HepG2 (cell line): ENCODE results near the gene CCDC82. TPM values are rescaled to one million over a fixed set of nuclear protein-coding genes. Genes with fewer than 3 reads are reported as not detected.

Experiments
- BCL6 ChIP-seq: IDR thresholded peaks from 2 replicates; pipeline ENCODE4 v1.6.1; 2016; ENCODE audit warnings: missing genetic modification reagents, missing compliant biosample characterization
- DMAP1 ChIP-seq: IDR thresholded peaks from 2 replicates; pipeline ENCODE4 v1.6.1; 2016
- FOSL2 ChIP-seq: sonication (generic); formaldehyde crosslinking; IDR thresholded peaks from 2 replicates; pipeline ENCODE4 v1.4.0; 2020; ENCODE audit warnings: missing genetic modification reagents
- GTF2F1 ChIP-seq: fragments of 150-350 bp; IDR thresholded peaks from 2 replicates; pipeline ENCODE4 v1.6.1; 2014; ENCODE audit warnings: low read length
- HDAC6 ChIP-seq: fragments of 200-600 bp; sonication (generic); IDR thresholded peaks from 2 replicates; pipeline ENCODE4 v1.7.0; 2017; ENCODE audit warnings: mild to moderate bottlenecking, antibody characterized with exemption, low read length, low read depth
- KLF9 ChIP-seq: IDR thresholded peaks from 2 replicates; pipeline ENCODE4 v1.6.1; 2016; ENCODE audit warnings: low read depth
- MAX ChIP-seq: IDR thresholded peaks from 2 replicates; pipeline ENCODE4 v1.6.1; 2012; ENCODE audit warnings: inconsistent platforms
- SIX4 ChIP-seq: sonication (generic); formaldehyde crosslinking; IDR thresholded peaks from 2 replicates; pipeline ENCODE4 v1.4.0; 2020; ENCODE audit warnings: missing genetic modification reagents
- SP1 ChIP-seq, 2 experiments: fragments of 450-650 bp in 1 of 2; sonication (generic) in 1 of 2; formaldehyde crosslinking in 1 of 2; IDR thresholded peaks; 2 replicates each; pipeline versions ENCODE4 v1.4.0 to v1.6.1; 2016 to 2020; ENCODE audit warnings: missing genetic modification reagents in 1 of 2
- SRSF1 ChIP-seq: fragments of 200-400 bp; formaldehyde crosslinking; optimal IDR thresholded peaks from 2 replicates; pipeline ENCODE3; 2017; ENCODE audit warnings: mild to moderate bottlenecking, low read depth, low read length, moderate library complexity
- TBX2 ChIP-seq: sonication (generic); formaldehyde crosslinking; IDR thresholded peaks from 2 replicates; pipeline ENCODE4 v1.5.0; 2020; ENCODE audit warnings: missing genetic modification reagents, mild to moderate bottlenecking, borderline replicate concordance
- ZBTB20 ChIP-seq: sonication (generic); formaldehyde crosslinking; IDR thresholded peaks from 2 replicates; pipeline ENCODE4 v1.8.1; 2023; ENCODE audit warnings: missing genetic modification reagents, low read depth, mild to moderate bottlenecking, borderline replicate concordance
- ZFP36L1 ChIP-seq: sonication (generic); formaldehyde crosslinking; IDR thresholded peaks from 2 replicates; pipeline ENCODE4 v1.8.0; 2022; ENCODE audit warnings: mild to moderate bottlenecking, missing genetic modification reagents, moderate library complexity
- ZFP91 ChIP-seq: sonication (generic); formaldehyde crosslinking; IDR thresholded peaks from 2 replicates; pipeline ENCODE4 v1.9.0; 2022; ENCODE audit warnings: missing genetic modification reagents, mild to moderate bottlenecking, borderline replicate concordance
- ZNF569 ChIP-seq: sonication (generic); formaldehyde crosslinking; IDR thresholded peaks from 2 replicates; pipeline ENCODE4 v1.5.0; 2020; ENCODE audit warnings: mild to moderate bottlenecking, missing genetic modification reagents, moderate library complexity, borderline replicate concordance
- ZNF605 ChIP-seq: sonication (generic); formaldehyde crosslinking; IDR thresholded peaks from 2 replicates; pipeline ENCODE4 v1.8.0; 2022; ENCODE audit warnings: mild to moderate bottlenecking, missing genetic modification reagents
- ZNF709 ChIP-seq: sonication (generic); formaldehyde crosslinking; IDR thresholded peaks from 2 replicates; pipeline ENCODE4 v1.5.0; 2020; ENCODE audit warnings: mild to moderate bottlenecking, missing genetic modification reagents
- ZNF878 ChIP-seq: sonication (generic); formaldehyde crosslinking; IDR thresholded peaks from 2 replicates; pipeline ENCODE4 v1.8.1; 2023; ENCODE audit warnings: mild to moderate bottlenecking, missing genetic modification reagents, moderate library complexity
- ZSCAN29 ChIP-seq: sonication (generic); formaldehyde crosslinking; conservative IDR thresholded peaks from 2 replicates; pipeline ENCODE4 v1.4.0; 2020; ENCODE audit warnings: mild to moderate bottlenecking, missing genetic modification reagents
- polyA plus RNA-seq, 8 experiments: library from polyadenylated mRNA; depleted of rRNA in 3 of 8; stranded (reverse) in 7 of 8; unstranded in 1 of 8; fragments of >200 nt; fragmentation: Illumina TruSeq in 4 of 8; extraction: Trizol in 4 of 8; gene quantifications; 2 replicates each; pipeline versions ENCODE4 v1.2.1 to v1.2.3, GENCODE V29; 2011 to 2016; ENCODE audit warnings: low read depth in 4 of 8, missing spikeins in 1 of 8, mixed read lengths in 1 of 8; ENCODE audit not compliant: insufficient read depth in 1 of 8
- total RNA-seq, 5 experiments: library from RNA; depleted of rRNA; stranded (reverse); fragments of >200 nt; fragmentation: Illumina TruSeq; extraction: Trizol; gene quantifications; 2 replicates each; pipeline ENCODE4 v1.2.3, GENCODE V29; 2016; ENCODE audit warnings: low read depth in 1 of 5
- TF ChIP-seq, protein P1 (sequence below): sonication (generic); formaldehyde crosslinking; conservative IDR thresholded peaks from 2 replicates; pipeline ENCODE4 v1.8.0; 2022; ENCODE audit warnings: low read depth, missing genetic modification reagents
- TF ChIP-seq, protein P2 (sequence below): sonication (generic); formaldehyde crosslinking; IDR thresholded peaks from 2 replicates; pipeline ENCODE4 v1.5.1; 2020; ENCODE audit warnings: mild to moderate bottlenecking, missing genetic modification reagents, moderate library complexity

Gene CCDC82
- total and polyA plus RNA-seq, 2 of the 13 experiments (the other 11 are each of a cell fraction or from before 2014, with no cell fraction given), result 19.7 to 25.7 TPM

DNA sequence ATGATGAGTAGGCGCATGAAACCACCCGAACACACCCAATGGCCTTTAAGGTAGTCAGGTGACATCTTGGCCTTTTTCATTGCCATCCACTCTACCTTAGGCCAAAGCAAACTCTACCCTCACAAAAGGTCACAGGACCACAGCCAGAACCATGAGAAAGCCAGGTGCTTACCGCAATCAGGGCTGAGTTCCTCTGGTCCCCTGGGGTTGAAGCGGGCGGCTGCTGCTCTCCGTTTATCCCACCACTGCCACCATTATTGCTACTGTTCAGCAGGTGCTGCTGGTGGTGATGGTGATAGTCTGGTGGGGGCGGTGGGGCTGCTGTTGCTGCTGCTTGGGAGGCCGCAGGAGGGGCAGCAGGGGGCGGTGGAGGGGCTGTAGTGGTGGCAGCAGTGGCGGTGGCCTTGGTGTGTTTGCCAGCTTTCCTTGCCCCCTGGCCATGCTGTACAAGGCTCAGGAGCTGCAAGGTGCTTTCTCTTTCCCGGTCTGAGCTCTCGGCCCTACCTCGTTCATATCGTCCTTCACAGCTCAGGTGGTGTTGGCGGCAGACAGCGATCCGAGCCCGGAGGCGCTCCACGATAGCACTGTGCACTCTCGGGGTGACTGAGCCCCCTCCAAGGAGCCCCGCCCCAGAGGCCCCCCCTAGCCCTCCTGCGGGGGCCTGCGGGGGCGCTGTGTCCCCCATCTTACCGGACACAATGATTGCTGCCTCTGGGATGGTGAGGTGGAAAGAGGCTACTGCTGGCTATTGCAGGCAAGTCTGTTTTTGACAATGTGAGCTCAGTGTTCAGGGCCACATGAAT lies 48.3 kb downstream of the CCDC82 start (continued):
- TF ChIP-seq GTF2F1 (no peak), ZNF878 (CRISPR knock-in tag) (no peak), ZNF605 (CRISPR knock-in tag) (0 out of 2 replicates have a peak, but pooled peaks have one; percentile 20), KLF9 (no peak), DMAP1 (CRISPR knock-in tag) (no peak), ZFP91 (CRISPR knock-in tag) (peak; percentile 31; the same call in 1 of the 2 replicates), ZFP36L1 (CRISPR knock-in tag) (no peak), ZSCAN29 (no peak), ZBTB20 (CRISPR knock-in tag) (peak; percentile 38; the same call in 1 of the 2 replicates), SRSF1 (peak; percentile 77), TBX2 (CRISPR knock-in tag) (peak; percentile 49; the same call in 1 of the 2 replicates), SP1 (IDR thresholded peaks at IDR 0.05) (no peak), SP1 (CRISPR knock-in tag; IDR thresholded peaks at IDR 0.05) (no peak), ZNF709 (CRISPR knock-in tag) (0 out of 2 replicates have a peak, but pooled peaks have one; percentile 69), ZNF569 (CRISPR knock-in tag) (no peak), BCL6 (CRISPR knock-in tag) (no peak), SIX4 (CRISPR knock-in tag) (no peak), HDAC6 (no peak), FOSL2 (no peak), MAX (peak; percentile 38; the same call in 1 of the 2 replicates)
- TF ChIP-seq, protein P1, sequence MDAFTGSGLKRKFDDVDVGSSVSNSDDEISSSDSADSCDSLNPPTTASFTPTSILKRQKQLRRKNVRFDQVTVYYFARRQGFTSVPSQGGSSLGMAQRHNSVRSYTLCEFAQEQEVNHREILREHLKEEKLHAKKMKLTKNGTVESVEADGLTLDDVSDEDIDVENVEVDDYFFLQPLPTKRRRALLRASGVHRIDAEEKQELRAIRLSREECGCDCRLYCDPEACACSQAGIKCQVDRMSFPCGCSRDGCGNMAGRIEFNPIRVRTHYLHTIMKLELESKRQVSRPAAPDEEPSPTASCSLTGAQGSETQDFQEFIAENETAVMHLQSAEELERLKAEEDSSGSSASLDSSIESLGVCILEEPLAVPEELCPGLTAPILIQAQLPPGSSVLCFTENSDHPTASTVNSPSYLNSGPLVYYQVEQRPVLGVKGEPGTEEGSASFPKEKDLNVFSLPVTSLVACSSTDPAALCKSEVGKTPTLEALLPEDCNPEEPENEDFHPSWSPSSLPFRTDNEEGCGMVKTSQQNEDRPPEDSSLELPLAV (CRISPR knock-in tag), result no peak
- TF ChIP-seq, protein P2, sequence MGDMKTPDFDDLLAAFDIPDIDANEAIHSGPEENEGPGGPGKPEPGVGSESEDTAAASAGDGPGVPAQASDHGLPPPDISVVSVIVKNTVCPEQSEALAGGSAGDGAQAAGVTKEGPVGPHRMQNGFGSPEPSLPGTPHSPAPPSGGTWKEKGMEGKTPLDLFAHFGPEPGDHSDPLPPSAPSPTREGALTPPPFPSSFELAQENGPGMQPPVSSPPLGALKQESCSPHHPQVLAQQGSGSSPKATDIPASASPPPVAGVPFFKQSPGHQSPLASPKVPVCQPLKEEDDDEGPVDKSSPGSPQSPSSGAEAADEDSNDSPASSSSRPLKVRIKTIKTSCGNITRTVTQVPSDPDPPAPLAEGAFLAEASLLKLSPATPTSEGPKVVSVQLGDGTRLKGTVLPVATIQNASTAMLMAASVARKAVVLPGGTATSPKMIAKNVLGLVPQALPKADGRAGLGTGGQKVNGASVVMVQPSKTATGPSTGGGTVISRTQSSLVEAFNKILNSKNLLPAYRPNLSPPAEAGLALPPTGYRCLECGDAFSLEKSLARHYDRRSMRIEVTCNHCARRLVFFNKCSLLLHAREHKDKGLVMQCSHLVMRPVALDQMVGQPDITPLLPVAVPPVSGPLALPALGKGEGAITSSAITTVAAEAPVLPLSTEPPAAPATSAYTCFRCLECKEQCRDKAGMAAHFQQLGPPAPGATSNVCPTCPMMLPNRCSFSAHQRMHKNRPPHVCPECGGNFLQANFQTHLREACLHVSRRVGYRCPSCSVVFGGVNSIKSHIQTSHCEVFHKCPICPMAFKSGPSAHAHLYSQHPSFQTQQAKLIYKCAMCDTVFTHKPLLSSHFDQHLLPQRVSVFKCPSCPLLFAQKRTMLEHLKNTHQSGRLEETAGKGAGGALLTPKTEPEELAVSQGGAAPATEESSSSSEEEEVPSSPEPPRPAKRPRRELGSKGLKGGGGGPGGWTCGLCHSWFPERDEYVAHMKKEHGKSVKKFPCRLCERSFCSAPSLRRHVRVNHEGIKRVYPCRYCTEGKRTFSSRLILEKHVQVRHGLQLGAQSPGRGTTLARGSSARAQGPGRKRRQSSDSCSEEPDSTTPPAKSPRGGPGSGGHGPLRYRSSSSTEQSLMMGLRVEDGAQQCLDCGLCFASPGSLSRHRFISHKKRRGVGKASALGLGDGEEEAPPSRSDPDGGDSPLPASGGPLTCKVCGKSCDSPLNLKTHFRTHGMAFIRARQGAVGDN, result peak; percentile 92
